LNCAP (cell line): ENCODE data around the gene AP3M1.
A peak's percentile ranks its signal among the peaks of the same experiment; 100 is the strongest.

Experiments used
- CTCF ChIP-seq: fragments of 450-650 bp; IDR thresholded peaks from 2 replicates; pipeline ENCODE4 v1.5.1; 2017; ENCODE audit warnings: mild to moderate bottlenecking

AP3M1 gene

GRCh38 chr10:74081192-74081803 is 69.3 kb downstream of the AP3M1 start:
- TF ChIP-seq CTCF, result peak; percentile 72

- no peak for TF ChIP-seq CTCF
Observed at GRCh38 chr10:74079936-74080590, 70.6 kb downstream of the AP3M1 start.

- TF ChIP-seq CTCF, result no peak
Observed at GRCh38 chr10:74079028-74079935, 71.3 kb downstream of the AP3M1 start.

- TF ChIP-seq CTCF, result no peak
Observed at GRCh38 chr10:74078037-74078436, 72.6 kb downstream of the AP3M1 start.

- TF ChIP-seq CTCF, result no peak
Observed at GRCh38 chr10:74077416-74077815, 73.2 kb downstream of the AP3M1 start.

GRCh38 chr10:74076961-74077360 is 73.7 kb downstream of the AP3M1 start:
- no peak for TF ChIP-seq CTCF

GRCh38 chr10:74075906-74076305 is 74.7 kb downstream of the AP3M1 start:
- TF ChIP-seq CTCF, result no peak
